IPS DF 4.7 (cell line): ENCODE results near the gene PLK4.
A peak's percentile ranks its signal among the peaks of the same experiment; 100 is the strongest.
"Not testable (repeated sequence)": the region's sequence is repeated elsewhere in the genome, so short reads cannot be mapped to it uniquely, and the experiment has no call there.

Source experiments
- DNase-seq: peaks from one replicate; pipeline ENCODE4 v3.0.0-alpha.2; 2013; ENCODE audit warnings: low spot score; ENCODE audit errors: extremely low read depth

Gene PLK4

GRCh38 chr4:127880763-127881562 lies at the start of gene PLK4:
PLK4 (plus strand) TSS chr4:127880893; CDS start chr4:127881135, 242 bp downstream.
- DNase-seq = peak; percentile 87

GRCh38 chr4:127832585-127832984 lies 48.1 kb upstream of the PLK4 start:
- DNase-seq = no peak

- no peak for DNase-seq
These were observed 36.7 kb upstream of the PLK4 start for GRCh38 chr4:127843704-127844600.

- no peak for DNase-seq
These were observed 36.0 kb upstream of the PLK4 start for GRCh38 chr4:127844601-127845116.

- no peak for DNase-seq
These were observed 34.6 kb upstream of the PLK4 start for GRCh38 chr4:127846061-127846460.

- DNase-seq = no peak
These were observed 33.9 kb upstream of the PLK4 start for GRCh38 chr4:127846765-127847164.

GRCh38 chr4:127849505-127850234 lies 31.0 kb upstream of the PLK4 start:
- no peak for DNase-seq

GRCh38 chr4:127852661-127853060 lies 28.0 kb upstream of the PLK4 start:
- DNase-seq = no peak

GRCh38 chr4:127856196-127856812 lies 24.4 kb upstream of the PLK4 start:
- no peak for DNase-seq

- DNase-seq = no peak
These were observed 23.8 kb upstream of the PLK4 start for GRCh38 chr4:127856813-127857447.

GRCh38 chr4:127857641-127858040 lies 23.1 kb upstream of the PLK4 start:
- DNase-seq = no peak

- no peak for DNase-seq
These were observed 12.5 kb upstream of the PLK4 start for GRCh38 chr4:127868196-127868595.

- no peak for DNase-seq
These were observed 10.4 kb upstream of the PLK4 start for GRCh38 chr4:127870281-127870680.

GRCh38 chr4:127870688-127871087 lies 10.0 kb upstream of the PLK4 start:
- DNase-seq = no peak

GRCh38 chr4:127875791-127876190 lies 4.9 kb upstream of the PLK4 start:
- DNase-seq = no peak

GRCh38 chr4:127881563-127881864 lies 821 bp downstream of the PLK4 start:
- no peak for DNase-seq

GRCh38 chr4:127888559-127888958 lies 7.9 kb downstream of the PLK4 start:
- no peak for DNase-seq

- DNase-seq = no peak
These were observed 9.2 kb downstream of the PLK4 start for GRCh38 chr4:127889903-127890302.

- DNase-seq = no peak
These were observed 15.4 kb downstream of the PLK4 start for GRCh38 chr4:127896069-127896468.

GRCh38 chr4:127896528-127896927 lies 15.8 kb downstream of the PLK4 start:
- DNase-seq = no peak

- not testable (repeated sequence) for DNase-seq
These were observed 19.0 kb downstream of the PLK4 start for GRCh38 chr4:127899682-127900081.
